ENCODE data around the gene DQX1.
"Not testable (repeated sequence)": the region's sequence is repeated elsewhere in the genome, so short reads cannot be mapped to it uniquely, and the experiment has no call there.

Gene DQX1

DNA sequence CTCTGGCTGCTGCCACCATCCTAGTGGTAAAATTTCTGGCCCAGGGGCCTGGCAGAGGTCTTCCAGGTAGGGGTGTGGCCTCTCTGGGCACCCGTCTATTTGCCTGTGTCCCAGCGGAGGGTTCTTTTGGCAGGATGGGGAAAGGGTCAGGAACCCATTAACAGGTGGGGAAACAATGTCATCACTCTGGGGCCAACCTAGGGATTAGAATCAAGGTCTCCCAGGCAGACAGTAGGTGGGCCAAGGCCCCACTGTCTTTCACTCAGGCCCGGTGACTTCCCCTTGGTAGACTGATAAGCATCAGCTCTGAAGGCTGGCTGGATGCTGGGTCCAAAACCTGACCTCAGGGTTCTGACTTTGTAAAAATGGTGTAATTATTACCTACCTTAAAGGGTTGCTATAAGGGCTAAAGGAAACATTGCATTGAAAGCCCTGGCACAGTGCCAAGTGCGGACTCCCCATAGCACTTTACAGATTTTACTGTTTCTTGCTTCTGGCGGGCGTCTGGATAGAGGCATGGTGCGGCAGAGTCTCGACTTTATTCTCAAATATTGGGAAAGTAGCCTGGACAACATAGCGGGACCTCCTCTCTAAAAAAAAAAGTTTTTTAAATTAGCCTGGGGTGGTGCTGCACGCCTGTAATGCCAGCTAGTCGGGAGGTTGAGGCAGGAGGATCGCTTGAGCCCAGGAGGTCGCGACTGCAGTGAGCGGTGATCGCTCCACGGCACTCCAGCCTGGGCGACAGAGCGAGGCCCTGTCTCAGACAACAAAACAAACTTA lies 28.8 kb downstream of the DQX1 start:
- DNase-seq (ENCODE audit: low read depth) = no peak

DNA sequence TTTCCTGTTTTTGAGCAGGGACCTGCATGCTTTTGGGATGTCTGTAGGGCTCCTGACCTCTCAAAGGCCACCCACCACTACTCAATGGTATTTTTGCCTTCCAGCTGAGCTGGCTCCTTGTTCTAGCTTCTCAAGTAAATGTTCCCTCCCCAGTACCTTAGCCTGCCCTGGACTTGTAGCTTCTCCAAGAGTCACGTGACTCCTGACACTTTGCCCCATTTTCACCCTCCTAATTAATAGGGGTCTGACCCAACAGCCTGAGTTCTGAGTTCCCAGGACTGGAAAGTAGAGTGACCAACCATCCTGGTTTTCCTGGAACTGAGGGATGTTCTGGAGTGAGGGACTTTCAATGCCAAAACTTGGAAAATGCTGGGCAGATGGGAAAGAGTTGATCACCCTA lies 30.6 kb downstream of the DQX1 start:
- DNase-seq (ENCODE audit: low read depth) = no peak

DNA sequence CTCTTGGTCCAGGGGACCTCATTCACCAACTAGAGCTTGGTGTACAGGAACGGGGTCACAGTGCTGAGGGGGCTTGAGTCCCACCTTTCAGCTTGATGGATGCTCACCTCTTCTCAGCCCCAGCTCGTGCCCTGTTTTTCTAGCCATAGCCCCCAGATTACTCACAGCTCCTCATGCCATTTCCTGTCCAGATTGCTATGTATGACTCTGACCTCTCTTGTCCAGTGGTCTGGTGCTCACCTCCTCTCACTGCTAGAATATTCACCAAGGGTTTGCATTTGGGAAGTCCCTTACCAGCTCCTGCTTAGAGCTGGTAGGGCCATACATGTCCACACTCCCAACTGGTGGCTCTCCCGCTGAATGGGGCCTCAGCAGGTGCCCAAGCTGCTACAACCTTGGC lies 32.5 kb downstream of the DQX1 start:
- no peak for DNase-seq (ENCODE audit: low read depth)

DNA sequence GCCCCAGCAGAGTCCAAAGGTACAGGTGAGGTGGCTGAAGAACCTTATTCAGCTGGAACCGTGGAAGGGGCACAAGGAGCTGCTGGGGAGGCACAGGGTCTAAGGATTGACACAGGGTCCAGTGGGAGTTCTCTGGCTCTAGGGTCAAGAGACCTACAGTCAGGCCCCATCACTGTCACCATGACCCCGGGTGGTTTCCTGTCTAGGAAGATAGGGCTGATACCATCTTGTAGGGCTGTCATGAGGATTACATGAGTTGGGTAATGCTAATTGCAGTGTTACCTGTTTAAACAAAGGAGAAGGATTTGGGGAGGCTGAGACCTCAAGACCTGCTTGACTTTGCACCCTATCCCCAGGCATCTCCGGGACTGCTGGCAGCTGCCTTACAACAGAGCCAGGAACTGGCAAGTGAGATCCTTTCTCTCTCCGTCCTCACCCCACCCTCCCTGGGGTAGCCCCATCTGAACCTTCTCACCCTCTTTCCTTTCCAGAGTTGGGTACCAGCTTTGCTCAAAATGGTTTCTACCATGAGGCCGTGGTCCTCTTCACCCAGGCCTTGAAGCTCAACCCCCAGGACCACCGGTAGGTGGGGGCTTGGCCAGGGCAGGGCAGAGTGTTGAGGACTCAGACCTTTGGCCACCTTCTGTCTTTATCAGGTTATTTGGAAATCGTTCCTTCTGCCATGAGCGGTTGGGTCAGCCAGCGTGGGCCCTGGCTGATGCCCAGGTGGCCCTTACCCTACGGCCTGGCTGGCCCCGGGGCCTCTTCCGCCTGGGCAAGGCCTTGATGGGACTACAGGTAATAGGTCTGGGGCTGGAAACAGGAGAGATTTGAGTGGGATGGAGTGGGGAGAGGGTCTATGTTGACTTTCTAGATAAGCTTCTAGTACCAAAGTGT lies 34.1 kb downstream of the DQX1 start:
- DNase-seq (ENCODE audit: low read depth) = no peak

DNA sequence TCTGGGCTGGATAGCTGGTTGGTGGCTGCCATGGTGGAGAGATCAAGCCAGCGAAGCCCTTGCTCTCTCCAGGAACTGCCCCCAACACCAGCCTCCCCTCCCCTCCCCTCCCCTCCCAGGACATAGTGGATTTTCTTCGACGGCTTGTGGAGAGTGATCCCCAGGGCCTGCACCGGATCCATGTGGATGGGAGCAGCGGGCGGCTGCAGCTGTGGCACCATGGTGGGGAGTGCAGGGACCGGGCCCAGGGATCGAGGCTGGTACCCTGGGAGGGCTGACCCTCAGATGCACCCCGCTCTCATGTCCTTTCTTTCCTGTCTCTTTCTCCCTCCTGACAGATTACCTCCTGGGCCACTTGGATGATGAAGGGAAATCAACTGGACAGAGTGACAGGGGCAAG lies 36.1 kb downstream of the DQX1 start:
- DNase-seq (ENCODE audit: low read depth) = no peak

DNA sequence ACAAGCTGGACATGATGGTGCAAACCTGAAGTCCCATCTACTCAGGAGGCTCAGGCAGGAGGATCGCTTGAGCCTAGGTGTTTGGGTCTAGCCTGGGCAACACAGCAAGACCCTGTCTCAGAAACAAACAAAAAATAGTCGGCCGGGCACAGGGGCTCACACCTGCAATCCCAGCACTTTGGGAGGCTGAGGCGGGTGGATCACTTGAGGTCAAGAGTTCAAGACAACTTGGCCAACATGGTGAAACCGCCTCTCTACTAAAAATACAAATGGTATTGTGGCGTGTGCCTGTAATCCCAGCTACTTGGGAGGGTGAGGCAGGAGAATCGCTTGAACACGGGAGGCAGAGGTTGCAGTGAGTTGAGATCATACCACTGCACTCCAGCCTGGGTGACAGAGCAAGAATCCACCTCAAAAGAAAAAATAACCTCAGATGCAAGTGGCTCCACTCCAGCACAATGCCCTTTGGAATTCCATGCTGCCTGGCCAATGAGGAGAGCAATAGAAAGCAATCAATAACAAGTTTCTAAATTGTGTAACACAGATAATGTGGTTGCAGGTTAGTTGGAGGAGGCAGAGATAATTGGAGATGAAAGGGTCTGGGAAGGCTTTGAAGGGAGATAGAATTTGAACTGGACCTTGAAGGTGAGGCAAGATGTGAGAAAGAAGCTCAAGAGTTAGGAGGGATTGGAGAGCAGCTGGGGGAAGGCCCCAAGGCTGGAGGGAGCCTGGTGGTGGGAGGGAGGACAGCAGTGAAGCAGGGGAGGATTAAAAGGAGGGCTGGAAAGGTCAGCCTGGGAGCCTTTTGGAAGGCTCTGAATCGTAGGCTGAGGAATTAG lies 37.2 kb downstream of the DQX1 start:
- no peak for DNase-seq (ENCODE audit: low read depth)

DNA sequence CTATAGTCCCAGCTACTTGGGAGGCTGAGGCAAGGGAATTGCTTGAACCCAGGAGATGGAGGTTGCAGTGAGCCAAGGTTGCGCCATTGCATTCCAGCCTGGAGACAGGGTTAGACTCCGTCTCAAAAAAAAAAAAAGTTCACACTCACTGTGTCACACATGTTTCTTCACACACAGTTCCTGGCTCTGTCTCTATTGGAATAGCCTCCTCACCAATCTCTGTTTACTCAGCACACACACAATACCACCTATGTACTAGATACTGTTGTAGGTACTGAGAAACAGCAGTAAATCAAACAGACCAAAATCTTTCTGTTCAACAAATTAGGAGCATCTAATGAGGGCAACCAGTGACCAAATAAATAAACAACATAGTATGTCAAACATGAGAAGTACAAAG lies 39.9 kb downstream of the DQX1 start:
- DNase-seq (ENCODE audit: low read depth) = no peak

DNA sequence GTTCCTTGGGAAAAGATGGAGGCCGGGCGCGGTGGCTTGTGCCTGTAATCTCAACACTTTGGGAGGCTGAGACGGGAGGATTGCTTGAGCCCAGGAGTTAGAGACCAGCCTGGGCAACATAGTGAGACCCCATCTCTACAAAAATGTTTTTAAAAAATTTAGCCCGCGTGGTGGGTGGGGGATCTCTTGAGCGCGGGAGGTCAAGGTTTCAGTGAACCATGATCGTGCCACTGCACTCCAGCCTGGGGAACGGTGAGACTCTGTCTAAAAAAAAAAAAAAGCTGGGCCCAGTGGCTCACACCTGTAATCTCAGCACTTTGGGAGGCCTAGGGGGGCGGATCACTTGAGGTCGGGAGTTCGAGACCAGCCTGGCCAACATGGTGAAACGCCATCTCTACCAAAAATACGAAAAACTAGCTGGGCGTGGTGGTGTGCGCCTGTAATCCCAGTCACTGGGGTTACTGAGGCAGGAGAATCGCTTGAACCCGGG lies 42.3 kb downstream of the DQX1 start:
- not testable (repeated sequence) for DNase-seq (ENCODE audit: low read depth)

DNA sequence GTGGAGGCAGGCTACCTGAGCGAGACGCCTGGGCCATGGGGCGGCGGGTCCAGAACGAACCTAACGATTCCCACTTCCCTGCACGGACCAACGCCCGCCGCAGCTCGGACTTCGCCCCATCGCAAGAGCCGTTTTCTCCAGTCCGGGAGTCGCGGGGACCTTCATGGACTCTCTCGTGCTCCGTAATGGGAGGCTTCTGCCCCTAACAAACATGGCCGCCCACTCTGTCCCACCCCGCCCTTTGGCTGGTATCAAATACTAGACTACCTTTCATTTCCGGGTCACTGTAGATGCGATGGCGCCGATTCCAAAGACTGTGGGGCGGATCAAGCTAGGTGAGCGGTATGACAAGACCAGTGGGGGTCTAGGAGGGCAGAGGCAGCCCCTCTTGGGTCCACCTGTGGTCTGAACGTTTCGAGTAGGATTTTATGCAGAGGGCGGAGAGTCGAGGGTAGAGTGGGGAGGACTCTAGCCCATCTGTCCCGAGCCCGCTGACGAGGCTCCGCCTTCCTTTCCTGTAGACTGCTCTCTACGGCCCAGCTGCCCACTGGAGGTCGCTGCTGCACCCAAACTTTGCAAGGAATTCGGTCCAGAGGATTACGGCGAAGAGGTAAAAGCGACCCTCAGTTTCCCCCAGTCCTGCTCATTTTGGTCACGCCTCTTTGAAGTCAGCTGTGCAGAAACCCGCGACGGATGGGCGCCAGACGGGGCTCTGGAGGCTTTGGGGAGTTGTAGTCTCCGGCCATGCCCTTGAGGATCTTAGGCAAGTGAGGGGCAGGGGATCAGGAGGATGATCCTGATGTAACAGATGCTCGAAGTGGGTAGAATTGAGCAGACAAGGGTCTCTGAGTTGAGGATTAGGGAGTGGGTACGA lies 43.0 kb downstream of the DQX1 start, which contains the start of the genes CCDC142 and TTC31:
Gene CCDC142, minus strand, starts transcription at position 198 of the 874 bp plus-strand sequence. Its CDS starts 161 bp downstream, at position 37.
Gene TTC31, plus strand, starts transcription at position 281 of the 874 bp plus-strand sequence. Its CDS starts 15 bp downstream, at position 296.
- DNase-seq (ENCODE audit: low read depth) = peak; percentile 91

DNA sequence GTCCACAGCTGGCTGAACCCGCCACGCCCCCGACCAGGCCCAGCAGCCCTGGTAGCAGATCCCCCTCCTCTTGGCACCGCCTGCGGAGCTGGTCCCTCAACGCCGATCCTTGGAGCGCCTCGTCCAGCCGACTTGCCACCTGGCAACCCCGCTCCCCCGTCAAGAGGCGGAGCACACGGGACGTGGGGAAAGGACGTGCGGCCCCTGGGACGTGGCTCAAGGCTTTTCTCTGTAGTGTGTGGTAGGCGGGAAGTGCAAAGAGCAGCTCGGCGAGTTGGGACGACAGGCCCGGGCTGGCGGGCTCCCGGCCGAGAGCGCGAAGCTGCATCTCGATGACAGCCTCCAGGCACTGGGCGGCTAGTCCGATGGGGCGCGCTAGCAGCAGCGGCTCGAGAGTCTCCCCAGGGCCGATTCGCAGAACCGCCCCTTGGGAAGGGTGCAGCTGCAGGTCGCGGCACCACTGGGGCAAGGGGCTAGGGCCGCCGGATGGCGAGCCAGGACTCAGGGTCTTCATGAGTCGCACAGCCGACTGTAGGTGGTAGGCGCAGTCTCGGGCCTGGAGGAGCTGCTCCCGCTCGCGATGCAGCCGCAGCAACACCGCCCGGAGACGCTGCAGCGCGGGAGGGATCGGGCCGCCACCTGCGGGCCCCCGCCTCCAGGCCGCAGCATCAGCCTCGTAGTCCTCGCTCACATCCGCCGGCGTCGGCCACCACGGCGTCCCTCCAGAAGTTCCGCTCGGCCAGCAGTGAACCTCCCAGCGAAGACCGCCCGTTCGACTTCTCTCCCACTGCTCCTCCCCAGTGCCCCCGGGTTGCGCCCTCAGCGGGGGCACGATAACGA lies 43.9 kb downstream of the DQX1 start:
- DNase-seq (ENCODE audit: low read depth) = no peak

DNA sequence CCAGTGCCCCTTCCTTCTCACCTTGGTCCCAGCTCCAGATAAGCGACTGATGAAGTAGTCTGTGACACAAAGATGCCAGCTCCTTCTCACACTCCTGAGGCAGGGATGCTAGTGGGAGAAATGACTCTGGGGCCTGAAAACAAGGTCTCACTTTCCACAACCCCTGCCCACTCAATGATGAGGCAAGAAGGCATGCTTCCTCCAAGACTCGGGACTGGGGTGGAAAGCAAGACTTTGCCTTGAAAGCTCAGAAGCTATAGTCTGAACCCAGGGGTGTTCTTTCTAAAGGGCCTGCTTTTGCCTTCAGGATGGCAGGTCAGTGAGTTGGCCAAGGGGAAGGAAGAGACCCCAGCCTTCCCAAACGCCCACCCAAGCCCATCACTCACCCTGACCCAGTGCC lies 44.6 kb downstream of the DQX1 start:
- DNase-seq (ENCODE audit: low read depth) = no peak

DNA sequence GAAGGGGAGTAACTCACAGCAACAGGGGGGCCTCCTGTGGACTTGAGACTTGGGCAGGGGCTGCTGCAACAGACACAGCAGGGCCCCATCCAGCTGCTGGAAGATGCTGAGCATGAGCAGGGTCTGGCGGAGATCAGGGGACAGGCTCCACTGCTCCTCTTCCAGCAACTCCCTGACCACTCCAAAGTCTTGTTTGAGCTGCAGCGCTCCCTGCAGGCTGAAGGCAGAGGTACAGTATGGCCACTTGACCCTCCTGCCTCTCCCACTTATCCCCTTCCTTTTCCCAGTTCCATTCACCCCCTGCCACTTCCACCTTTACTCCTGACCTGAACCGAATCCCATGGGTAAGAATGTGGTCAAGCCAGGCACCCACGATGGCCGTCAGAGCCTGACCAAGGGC lies 51.1 kb downstream of the DQX1 start:
- DNase-seq (ENCODE audit: low read depth) = no peak

DNA sequence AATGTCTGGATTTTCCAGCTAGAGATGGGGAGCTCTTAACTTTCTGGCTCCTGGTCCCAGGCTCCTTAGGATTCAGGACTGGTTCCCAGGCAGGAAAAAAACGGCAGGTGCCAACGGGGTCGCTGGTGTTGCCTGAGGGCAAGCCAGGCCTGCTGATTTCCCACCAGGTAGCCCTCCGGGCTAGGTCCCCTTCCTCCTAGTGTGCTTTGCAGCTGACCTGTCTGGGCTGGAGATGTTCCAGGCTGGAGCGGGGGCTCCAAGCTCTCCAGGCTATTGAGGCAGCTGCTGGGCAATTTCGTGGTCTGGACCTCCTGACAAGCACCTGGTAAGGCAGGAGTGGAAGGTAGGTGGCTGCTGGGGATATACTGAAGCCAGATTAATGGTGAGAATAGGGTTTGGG lies 51.5 kb downstream of the DQX1 start:
- no peak for DNase-seq (ENCODE audit: low read depth)

DNA sequence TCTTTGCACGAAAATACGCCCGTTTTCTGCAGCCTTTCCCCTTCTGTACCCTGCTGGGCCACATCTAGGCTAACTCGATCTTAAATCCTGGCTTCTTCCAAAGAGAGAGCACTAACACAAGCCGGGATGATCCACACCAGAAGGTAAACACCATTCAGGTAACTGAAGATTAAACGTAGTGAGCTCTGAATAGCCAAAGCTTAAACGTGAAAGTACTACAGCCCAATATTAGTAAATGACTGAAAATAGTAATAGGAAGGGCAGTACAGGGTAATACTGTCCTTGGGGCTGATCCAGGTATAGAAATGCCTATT lies 53.1 kb downstream of the DQX1 start:
- no peak for DNase-seq (ENCODE audit: low read depth)

DNA sequence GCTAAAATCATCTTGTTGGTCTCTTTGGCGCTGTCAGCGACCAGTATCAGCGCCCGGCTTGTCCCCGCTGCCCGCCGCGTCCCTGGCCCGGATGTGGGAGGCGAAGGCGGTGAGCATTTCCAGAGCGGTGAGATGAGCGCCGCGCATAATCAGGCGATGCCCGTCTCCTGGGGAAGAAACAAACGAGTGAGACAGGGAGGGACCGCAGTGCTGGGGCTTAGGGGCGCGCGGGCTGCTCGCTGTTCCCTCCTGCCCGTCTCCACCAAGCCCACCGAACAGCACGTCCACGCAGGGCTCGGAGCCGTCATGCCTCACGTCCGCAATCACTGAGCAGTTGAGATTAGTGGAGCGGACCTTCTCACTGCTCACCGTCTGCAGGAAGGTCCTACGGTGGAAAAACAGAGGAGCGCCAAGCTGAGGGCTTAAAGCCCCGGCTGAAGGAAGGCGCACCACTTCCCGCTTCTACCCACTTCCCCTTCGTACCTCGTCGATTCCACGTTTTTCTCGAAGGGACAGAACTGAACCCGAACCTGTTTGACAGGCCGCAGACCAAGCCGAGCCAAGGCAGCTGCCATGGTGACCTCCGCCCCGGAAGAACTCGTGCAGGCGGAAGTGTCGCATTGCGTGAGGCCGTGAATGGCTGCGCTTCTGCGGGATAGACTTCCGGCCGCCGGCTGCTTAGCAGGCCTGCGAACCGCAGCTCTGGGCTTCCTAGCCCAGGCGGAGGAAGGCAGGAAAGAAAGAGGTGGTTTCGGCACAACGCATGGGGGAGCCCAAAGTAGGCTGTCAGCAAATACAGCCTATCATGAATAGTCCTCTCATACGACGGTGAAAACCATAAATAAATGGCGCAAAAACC lies 53.7 kb downstream of the DQX1 start, which contains the start of gene MRPL53:
Gene MRPL53, minus strand, starts transcription at position 595 of the 859 bp plus-strand sequence. Its CDS starts 20 bp downstream, at position 575.
- DNase-seq (ENCODE audit: low read depth) = peak; percentile 85

DNA sequence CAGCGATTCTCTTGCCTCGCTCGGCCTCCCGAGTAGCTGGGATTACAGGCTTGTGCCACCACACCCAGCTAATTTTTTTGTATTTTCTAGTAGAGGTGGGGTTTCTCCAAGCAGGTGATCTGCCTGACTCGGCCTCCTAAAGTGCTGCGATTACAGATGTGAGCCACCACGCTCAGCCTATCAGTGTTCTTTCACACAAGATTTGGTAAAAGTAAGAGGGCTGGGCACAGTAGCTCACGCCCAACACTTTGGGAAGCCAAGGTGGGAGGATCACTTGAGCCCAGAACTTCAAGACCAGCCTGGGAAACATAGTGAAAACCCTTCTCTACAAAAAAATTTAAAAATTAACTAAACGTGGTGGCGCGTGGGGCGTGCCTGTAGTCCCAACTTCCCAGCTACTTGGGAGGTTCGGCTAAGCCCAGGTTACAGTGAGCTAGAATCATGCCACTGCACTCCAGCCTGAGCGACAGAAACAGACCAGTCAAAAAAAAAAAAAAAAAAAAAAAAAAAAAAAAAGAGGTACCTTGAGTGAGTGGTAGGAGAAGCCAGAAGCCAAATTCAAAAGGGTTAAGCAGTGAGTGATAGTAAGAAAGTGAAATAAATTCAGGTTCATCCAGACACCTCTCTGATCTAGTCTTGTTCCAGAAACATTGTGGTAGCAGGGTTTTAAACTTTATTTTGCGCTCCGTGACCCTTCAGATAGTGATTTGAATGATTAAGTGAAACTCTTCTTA lies 54.5 kb downstream of the DQX1 start:
- DNase-seq (ENCODE audit: low read depth) = no peak

DNA sequence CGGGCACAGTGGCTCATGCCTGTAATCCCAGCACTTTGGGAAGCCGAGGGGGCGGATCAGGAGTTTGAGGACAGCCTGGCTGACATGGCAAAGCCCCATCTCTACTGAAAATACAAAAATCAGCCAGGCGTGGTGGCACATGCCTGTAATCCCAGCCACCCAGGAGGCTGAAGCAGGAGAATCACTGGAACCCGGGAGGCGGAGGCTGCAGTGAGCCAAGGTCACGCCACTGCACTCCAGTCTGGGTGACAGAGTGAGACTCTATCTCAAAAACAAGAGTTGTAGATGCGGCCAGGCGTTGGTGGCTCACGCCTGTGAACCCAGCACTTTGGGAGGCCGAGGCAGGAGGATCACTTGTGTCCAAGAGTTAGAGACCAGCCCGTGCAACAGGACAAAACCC lies 55.3 kb downstream of the DQX1 start:
- not testable (repeated sequence) for DNase-seq (ENCODE audit: low read depth)

All from fibroblast of the conjunctiva (primary cell).